Hepatocyte (in vitro differentiated cells): ENCODE data around the gene RPS6KL1. TPM values are rescaled to one million over a fixed set of nuclear protein-coding genes. Genes with fewer than 3 reads are reported as not detected.

ENCODE experiments used
- DNase-seq: peaks from one replicate; pipeline ENCODE4 v3.0.0-alpha.2; 2016; ENCODE audit warnings: low spot score
- H2AFZ ChIP-seq: fragments of 200-600 bp; sonication (generic); 2 replicates; pipeline ENCODE4 v1.6.0; 2016; ENCODE audit warnings: antibody characterized with exemption, mild to moderate bottlenecking
- H3K27ac ChIP-seq: fragments of 200-600 bp; sonication (generic); 2 replicates; pipeline ENCODE4 v1.5.1; 2016; ENCODE audit warnings: mild to moderate bottlenecking
- H3K27me3 ChIP-seq: fragments of 200-600 bp; sonication (generic); 2 replicates; pipeline ENCODE4 v1.6.1; 2016
- H3K36me3 ChIP-seq: fragments of 200-600 bp; sonication (generic); replicated peaks from 2 replicates; pipeline ENCODE4 v1.5.1; 2016; ENCODE audit warnings: low read depth; ENCODE audit not compliant: insufficient read depth
- H3K4me1 ChIP-seq: fragments of 200-600 bp; sonication (generic); 2 replicates; pipeline ENCODE4 v1.5.1; 2016; ENCODE audit warnings: mild to moderate bottlenecking, moderate library complexity; ENCODE audit not compliant: insufficient read depth
- H3K4me2 ChIP-seq: fragments of 200-600 bp; sonication (generic); 2 replicates; pipeline ENCODE4 v1.6.0; 2016
- H3K4me3 ChIP-seq: fragments of 200-600 bp; sonication (generic); 2 replicates; pipeline ENCODE4 v1.5.1; 2016; ENCODE audit warnings: mild to moderate bottlenecking
- H3K79me2 ChIP-seq: fragments of 200-600 bp; sonication (generic); 2 replicates; pipeline ENCODE4 v1.6.0; 2017; ENCODE audit warnings: mild to moderate bottlenecking
- H3K9me2 ChIP-seq: fragments of 200-600 bp; sonication (generic); replicated peaks from 2 replicates; pipeline ENCODE4 v1.6.0; 2017; ENCODE audit warnings: mild to moderate bottlenecking; ENCODE audit not compliant: insufficient read depth
- H3K9me3 ChIP-seq: fragments of 200-600 bp; sonication (generic); 2 replicates; pipeline ENCODE4 v1.5.1; 2016; ENCODE audit warnings: low read depth, mild to moderate bottlenecking
- H4K20me1 ChIP-seq: fragments of 200-600 bp; sonication (generic); 2 replicates; pipeline ENCODE4 v1.6.0; 2016; ENCODE audit warnings: mild to moderate bottlenecking; ENCODE audit not compliant: insufficient read depth, poor library complexity, severe bottlenecking
- EZH2 ChIP-seq: fragments of 200-600 bp; sonication (generic); IDR thresholded peaks from 2 replicates; pipeline ENCODE4 v1.6.1; 2016; ENCODE audit warnings: antibody characterized with exemption, mild to moderate bottlenecking, borderline replicate concordance
- EZH2phosphoT487 ChIP-seq: fragments of 200-600 bp; sonication (generic); IDR thresholded peaks from one replicate; pipeline ENCODE4 v1.6.1; 2018; ENCODE audit warnings: antibody characterized with exemption, mild to moderate bottlenecking, low read depth, moderate library complexity; ENCODE audit not compliant: unreplicated experiment, severe bottlenecking
- WGBS: methylation state at CpG from one replicate; pipeline ENCODE4 v1.1.6; 2016; ENCODE audit warnings: low lambda C conversion rate; ENCODE audit errors: missing lambda C conversion rate; 5-methylcytosine and 5-hydroxymethylcytosine counted together
- polyA plus RNA-seq: library from polyadenylated mRNA; unstranded; fragments of >200 nt; fragmentation: Nextera tagmentation; extraction: Ambion mirVana; gene quantifications from 2 replicates; pipeline ENCODE4 v1.2.1, GENCODE V29; 2016
- total RNA-seq: library from RNA; depleted of rRNA; stranded (reverse); fragments of >200 nt; gene quantifications from 2 replicates; pipeline ENCODE4 v1.2.3, GENCODE V29; 2014
- TF ChIP-seq, protein P1 (sequence below): fragments of 200-600 bp; sonication (generic); IDR thresholded peaks from 2 replicates; pipeline ENCODE4 v1.5.1; 2016; ENCODE audit warnings: antibody characterized with exemption, mild to moderate bottlenecking; ENCODE audit not compliant: poor library complexity

RPS6KL1 gene
- total and polyA plus RNA-seq, 2 experiments from 2014 or later, result 0.18 to 0.57 TPM

DNA sequence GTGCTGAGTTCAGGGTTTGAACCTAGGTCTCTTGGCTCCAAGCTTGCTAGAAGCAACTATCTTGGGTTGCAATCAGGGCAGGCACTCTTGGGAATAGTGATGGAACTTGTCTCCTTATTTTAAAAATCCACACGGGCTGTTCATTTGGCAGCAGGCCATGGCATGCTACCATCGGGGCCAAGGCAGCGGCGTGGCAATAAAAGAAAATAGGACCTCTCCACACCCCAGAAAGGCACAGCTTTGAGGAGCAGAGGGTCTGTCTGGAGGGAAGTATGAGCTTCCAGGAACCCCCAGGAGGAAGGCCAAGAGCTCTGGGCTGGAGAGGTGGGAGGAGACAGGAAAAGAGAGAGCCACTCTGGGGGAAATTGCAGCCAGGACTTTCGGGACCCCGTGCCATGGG lies 15.3 kb downstream of the RPS6KL1 start:
- Histone ChIP-seq H3K36me3 (no peaks in the 10 kb centered on the region), H3K9me2 (no peaks in the 10 kb centered on the region), H3K9me3 (no peaks in the 10 kb centered on the region), H3K4me3 (no peak overlapping the region), H3K4me1 (no peaks in the 10 kb centered on the region), H3K79me2 (no peaks in the 10 kb centered on the region), H3K27me3 (no peaks in the 10 kb centered on the region), H3K27ac (no peak overlapping the region), H3K4me2 (no peak overlapping the region), H2AFZ (no peak overlapping the region), H4K20me1 (no peaks in the 10 kb centered on the region)
- WGBS, result 87% methylated on average over 6 of the region's 6 CpGs
- no peak for DNase-seq
- TF ChIP-seq EZH2, result no peak
- TF ChIP-seq, protein P1, sequence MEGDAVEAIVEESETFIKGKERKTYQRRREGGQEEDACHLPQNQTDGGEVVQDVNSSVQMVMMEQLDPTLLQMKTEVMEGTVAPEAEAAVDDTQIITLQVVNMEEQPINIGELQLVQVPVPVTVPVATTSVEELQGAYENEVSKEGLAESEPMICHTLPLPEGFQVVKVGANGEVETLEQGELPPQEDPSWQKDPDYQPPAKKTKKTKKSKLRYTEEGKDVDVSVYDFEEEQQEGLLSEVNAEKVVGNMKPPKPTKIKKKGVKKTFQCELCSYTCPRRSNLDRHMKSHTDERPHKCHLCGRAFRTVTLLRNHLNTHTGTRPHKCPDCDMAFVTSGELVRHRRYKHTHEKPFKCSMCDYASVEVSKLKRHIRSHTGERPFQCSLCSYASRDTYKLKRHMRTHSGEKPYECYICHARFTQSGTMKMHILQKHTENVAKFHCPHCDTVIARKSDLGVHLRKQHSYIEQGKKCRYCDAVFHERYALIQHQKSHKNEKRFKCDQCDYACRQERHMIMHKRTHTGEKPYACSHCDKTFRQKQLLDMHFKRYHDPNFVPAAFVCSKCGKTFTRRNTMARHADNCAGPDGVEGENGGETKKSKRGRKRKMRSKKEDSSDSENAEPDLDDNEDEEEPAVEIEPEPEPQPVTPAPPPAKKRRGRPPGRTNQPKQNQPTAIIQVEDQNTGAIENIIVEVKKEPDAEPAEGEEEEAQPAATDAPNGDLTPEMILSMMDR, result no peak
- TF ChIP-seq EZH2phosphoT487, result no peak

DNA sequence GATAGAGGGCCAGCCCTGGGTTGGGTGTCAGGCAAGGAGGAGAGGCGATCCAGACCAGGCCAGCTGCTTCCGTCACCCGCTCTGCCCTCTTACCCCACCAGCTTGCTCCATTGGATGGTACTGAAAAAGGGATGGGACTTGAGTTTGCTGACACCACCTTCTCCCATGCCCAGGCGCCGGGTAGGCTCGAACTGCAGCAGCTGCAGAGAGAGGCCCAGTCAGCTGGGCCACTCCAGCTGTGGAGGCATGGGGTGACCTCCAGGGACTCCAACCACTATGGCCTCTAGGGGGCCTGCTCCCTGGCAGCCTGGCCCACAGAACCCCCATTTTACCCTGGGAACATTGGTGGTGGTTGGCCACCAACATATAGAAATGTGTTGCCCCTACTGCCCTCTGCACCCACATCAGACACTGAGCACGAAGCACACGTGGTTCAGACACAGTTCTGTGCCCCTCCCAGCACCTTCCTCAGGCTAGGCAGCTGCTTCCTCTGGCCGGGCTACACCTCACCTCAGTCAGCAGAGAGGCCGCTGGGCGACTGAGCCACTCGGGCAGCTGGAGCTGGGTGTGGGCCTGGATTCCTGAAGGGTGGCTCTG lies 16.0 kb downstream of the RPS6KL1 start:
- Histone ChIP-seq H3K36me3 (no peaks in the 10 kb centered on the region), H3K9me2 (no peaks in the 10 kb centered on the region), H3K9me3 (no peaks in the 10 kb centered on the region), H4K20me1 (no peaks in the 10 kb centered on the region), H3K79me2 (no peaks in the 10 kb centered on the region), H2AFZ (no peak overlapping the region), H3K4me2 (no peak overlapping the region), H3K4me3 (no peak overlapping the region), H3K4me1 (no peaks in the 10 kb centered on the region), H3K27me3 (no peaks in the 10 kb centered on the region), H3K27ac (no peak overlapping the region)
- no peak for DNase-seq
- TF ChIP-seq, protein P1, result no peak
- no peak for TF ChIP-seq EZH2phosphoT487
- no peak for TF ChIP-seq EZH2
- WGBS, result 93% methylated on average over 12 of the region's 12 CpGs

DNA sequence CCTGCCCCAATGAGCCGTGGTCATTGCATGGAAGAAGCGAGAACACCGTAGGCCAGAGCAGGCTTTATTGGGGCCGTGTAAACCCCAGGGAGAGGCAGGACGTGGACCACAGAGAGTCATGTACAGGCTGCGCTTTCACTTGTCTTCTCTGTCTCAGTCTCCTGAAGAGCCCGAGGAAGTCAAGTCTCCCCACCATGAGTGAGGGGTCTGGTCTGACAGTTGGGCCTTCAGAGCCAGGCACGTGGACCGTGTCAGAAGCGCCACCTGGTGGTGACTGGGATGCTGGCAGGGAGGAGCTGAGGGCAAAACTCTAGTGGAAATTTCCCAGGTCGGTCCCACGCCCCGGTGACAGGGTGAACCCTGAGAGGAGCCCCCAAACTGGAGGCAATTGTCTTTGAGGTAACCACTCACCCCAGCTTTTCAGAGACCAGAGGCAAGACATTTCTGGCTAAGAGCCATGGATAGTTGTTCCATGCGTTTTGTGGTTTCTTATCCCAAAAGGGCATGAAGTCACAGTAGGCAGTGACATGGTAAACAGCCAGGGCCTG lies 17.4 kb downstream of the RPS6KL1 start:
- TF ChIP-seq, protein P1, result peak; percentile 96
- TF ChIP-seq EZH2, result no peak
- WGBS, result 54% methylated on average over 14 of the region's 14 CpGs
- no peak overlapping the region for H3K27ac ChIP-seq
- no peak overlapping the region for H2AFZ ChIP-seq
- H3K9me2 ChIP-seq, result no peaks in the 10 kb centered on the region
- no peaks in the 10 kb centered on the region for H3K9me3 ChIP-seq
- no peaks in the 10 kb centered on the region for H4K20me1 ChIP-seq
- no peaks in the 10 kb centered on the region for H3K36me3 ChIP-seq
- no peaks in the 10 kb centered on the region for H3K4me1 ChIP-seq
- peak; percentile 81 for DNase-seq
- no peaks in the 10 kb centered on the region for H3K27me3 ChIP-seq
- no peaks in the 10 kb centered on the region for H3K79me2 ChIP-seq
- no peak overlapping the region for H3K4me3 ChIP-seq
- H3K4me2 ChIP-seq, result no peak overlapping the region
